Fibroblast of lung (primary cell): ENCODE results near the gene IPO5.

Experiments used
- EZH2 ChIP-seq: IDR thresholded peaks from 2 replicates; pipeline ENCODE4 v1.5.1; 2012; ENCODE audit warnings: low read length, control low read depth, mild to moderate bottlenecking; ENCODE audit errors: missing control alignments
- TF ChIP-seq, protein P1 (sequence below), 2 donors: IDR thresholded peaks in 1 of 2; conservative IDR thresholded peaks in 1 of 2; 1 replicate in 1 of 2; 2 replicates in 1 of 2; pipeline ENCODE4 v1.5.1; 2011 to 2012; ENCODE audit warnings: low read length in 2 of 2, control low read depth in 1 of 2, inconsistent platforms in 1 of 2, low read depth in 1 of 2, mild to moderate bottlenecking in 1 of 2

DNA sequence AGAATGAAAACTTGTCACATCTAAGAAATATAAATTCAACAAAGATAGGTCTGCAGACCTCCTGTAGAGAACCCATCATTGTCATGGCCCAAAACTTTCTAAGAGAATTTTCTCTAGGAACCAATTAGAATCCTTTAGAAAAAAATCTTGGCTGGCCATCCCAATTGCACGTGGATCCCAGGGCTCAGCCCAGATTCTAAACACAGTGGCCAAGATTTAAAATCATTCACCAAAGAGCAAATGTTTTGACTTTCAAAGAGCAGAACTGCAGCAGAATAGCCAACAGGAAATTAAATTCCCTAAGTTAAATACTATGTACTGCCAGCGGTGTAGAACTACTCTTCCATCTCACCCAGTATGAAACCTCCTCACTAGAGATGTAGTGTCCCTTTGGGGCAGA, 21.3 kb downstream of the IPO5 start:
- TF ChIP-seq, protein P1, sequence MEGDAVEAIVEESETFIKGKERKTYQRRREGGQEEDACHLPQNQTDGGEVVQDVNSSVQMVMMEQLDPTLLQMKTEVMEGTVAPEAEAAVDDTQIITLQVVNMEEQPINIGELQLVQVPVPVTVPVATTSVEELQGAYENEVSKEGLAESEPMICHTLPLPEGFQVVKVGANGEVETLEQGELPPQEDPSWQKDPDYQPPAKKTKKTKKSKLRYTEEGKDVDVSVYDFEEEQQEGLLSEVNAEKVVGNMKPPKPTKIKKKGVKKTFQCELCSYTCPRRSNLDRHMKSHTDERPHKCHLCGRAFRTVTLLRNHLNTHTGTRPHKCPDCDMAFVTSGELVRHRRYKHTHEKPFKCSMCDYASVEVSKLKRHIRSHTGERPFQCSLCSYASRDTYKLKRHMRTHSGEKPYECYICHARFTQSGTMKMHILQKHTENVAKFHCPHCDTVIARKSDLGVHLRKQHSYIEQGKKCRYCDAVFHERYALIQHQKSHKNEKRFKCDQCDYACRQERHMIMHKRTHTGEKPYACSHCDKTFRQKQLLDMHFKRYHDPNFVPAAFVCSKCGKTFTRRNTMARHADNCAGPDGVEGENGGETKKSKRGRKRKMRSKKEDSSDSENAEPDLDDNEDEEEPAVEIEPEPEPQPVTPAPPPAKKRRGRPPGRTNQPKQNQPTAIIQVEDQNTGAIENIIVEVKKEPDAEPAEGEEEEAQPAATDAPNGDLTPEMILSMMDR (conservative IDR thresholded peaks at IDR 0.05 in 1 of 2, IDR thresholded peaks at IDR 0.05 in 1 of 2; ENCODE audit: low read depth in 1 of 2, low read length in 2 of 2), result no peak
- TF ChIP-seq EZH2, result no peak
